Measurements from ENCODE around the gene NUBPL. TPM values are rescaled to one million over a fixed set of nuclear protein-coding genes. Genes with fewer than 3 reads are reported as not detected.

The NUBPL gene
- total RNA-seq, 1 experiment from 2014 or later = 11.6 TPM

GRCh38 chr14:31568161-31568560 is 7.0 kb downstream of the NUBPL start:
- TF ChIP-seq, protein P1, sequence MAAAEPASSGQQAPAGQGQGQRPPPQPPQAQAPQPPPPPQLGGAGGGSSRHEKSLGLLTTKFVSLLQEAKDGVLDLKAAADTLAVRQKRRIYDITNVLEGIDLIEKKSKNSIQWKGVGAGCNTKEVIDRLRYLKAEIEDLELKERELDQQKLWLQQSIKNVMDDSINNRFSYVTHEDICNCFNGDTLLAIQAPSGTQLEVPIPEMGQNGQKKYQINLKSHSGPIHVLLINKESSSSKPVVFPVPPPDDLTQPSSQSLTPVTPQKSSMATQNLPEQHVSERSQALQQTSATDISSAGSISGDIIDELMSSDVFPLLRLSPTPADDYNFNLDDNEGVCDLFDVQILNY (CRISPR knock-in tag; IDR thresholded peaks at IDR 0.05) = no peak
- TF ChIP-seq ZNF263 (CRISPR knock-in tag; IDR thresholded peaks at IDR 0.05; ENCODE audit: low read depth) (no peak), KAT7 (CRISPR knock-in tag; IDR thresholded peaks at IDR 0.05; ENCODE audit: borderline replicate concordance) (no peak), TEAD1 (CRISPR knock-in tag; IDR thresholded peaks at IDR 0.05) (no peak), ETV6 (CRISPR knock-in tag; IDR thresholded peaks at IDR 0.05) (no peak), ZSCAN18 (CRISPR knock-in tag; IDR thresholded peaks at IDR 0.05) (no peak), CBFB (CRISPR knock-in tag; IDR thresholded peaks at IDR 0.05; ENCODE audit: low read depth) (no peak), HMGA2 (CRISPR knock-in tag; IDR thresholded peaks at IDR 0.05) (no peak), EMX1 (CRISPR knock-in tag; IDR thresholded peaks at IDR 0.05) (no peak)
- no peaks in the 10 kb centered on the region for H3K27me3 Mint-ChIP-seq (ENCODE audit: low read depth)
- no peak for ATAC-seq
- no peak for DNase-seq (ENCODE audit: low spot score)
- POLR2A ChIA-PET = no interaction called here
- no peak overlapping the region for H3K27ac Mint-ChIP-seq
- no peaks in the 10 kb centered on the region for H3K36me3 Mint-ChIP-seq
- H3K4me1 Mint-ChIP-seq = no peaks in the 10 kb centered on the region
- no peaks in the 10 kb centered on the region for H3K9me3 Mint-ChIP-seq
- no peak overlapping the region for H3K4me3 Mint-ChIP-seq
- CTCF ChIA-PET = no interaction called here

GRCh38 chr14:31568671-31569070 is 7.5 kb downstream of the NUBPL start:
- ChIA-PET POLR2A (no interaction called here), CTCF (no interaction called here)
- Mint-ChIP-seq H3K36me3 (no peaks in the 10 kb centered on the region), H3K27ac (no peak overlapping the region), H3K27me3 (ENCODE audit: low read depth) (no peaks in the 10 kb centered on the region), H3K4me3 (no peak overlapping the region), H3K9me3 (no peaks in the 10 kb centered on the region), H3K4me1 (no peaks in the 10 kb centered on the region)
- no peak for TF ChIP-seq SOX15 (CRISPR knock-in tag; IDR thresholded peaks at IDR 0.05)
- 0 out of 2 replicates have a peak, but pooled peaks have one; percentile 12 for TF ChIP-seq GABPB1 (CRISPR knock-in tag; IDR thresholded peaks at IDR 0.05)
- DNase-seq (ENCODE audit: low spot score) (no peak), ATAC-seq (no peak)

GRCh38 chr14:31572955-31573354 is 11.8 kb downstream of the NUBPL start:
- no peaks in the 10 kb centered on the region for H3K9me3 Mint-ChIP-seq
- H3K4me1 Mint-ChIP-seq = no peaks in the 10 kb centered on the region
- ChIA-PET CTCF (no interaction called here), POLR2A (no interaction called here)
- DNase-seq (ENCODE audit: low spot score) = no peak
- no peaks in the 10 kb centered on the region for H3K27me3 Mint-ChIP-seq (ENCODE audit: low read depth)
- no peak overlapping the region for H3K27ac Mint-ChIP-seq
- no peak overlapping the region for H3K4me3 Mint-ChIP-seq
- TF ChIP-seq ZNF263 (CRISPR knock-in tag; IDR thresholded peaks at IDR 0.05; ENCODE audit: low read depth) (no peak), KAT7 (CRISPR knock-in tag; IDR thresholded peaks at IDR 0.05; ENCODE audit: borderline replicate concordance) (no peak), ZNF317 (CRISPR knock-in tag; IDR thresholded peaks at IDR 0.05; ENCODE audit: borderline replicate concordance, low read depth) (no peak), ATF6 (CRISPR knock-in tag; IDR thresholded peaks at IDR 0.05) (no peak), NFATC4 (CRISPR knock-in tag; IDR thresholded peaks at IDR 0.05) (no peak), ZNF416 (CRISPR knock-in tag; IDR thresholded peaks at IDR 0.05) (no peak), MYBL2 (CRISPR knock-in tag; IDR thresholded peaks at IDR 0.05) (no peak), TEAD1 (CRISPR knock-in tag; IDR thresholded peaks at IDR 0.05) (no peak), IRF1 (CRISPR knock-in tag; IDR thresholded peaks at IDR 0.05) (no peak), ZNF232 (CRISPR knock-in tag; IDR thresholded peaks at IDR 0.05) (no peak), MLX (CRISPR knock-in tag; IDR thresholded peaks at IDR 0.05) (no peak), HMGA2 (CRISPR knock-in tag; IDR thresholded peaks at IDR 0.05) (no peak), MAX (CRISPR knock-in tag; IDR thresholded peaks at IDR 0.05) (no peak), SOX15 (CRISPR knock-in tag; IDR thresholded peaks at IDR 0.05) (no peak), ZNF423 (CRISPR knock-in tag; IDR thresholded peaks at IDR 0.05) (no peak), JUN (CRISPR knock-in tag; IDR thresholded peaks at IDR 0.05) (no peak), ZNF219 (CRISPR knock-in tag; IDR thresholded peaks at IDR 0.05; ENCODE audit: borderline replicate concordance) (no peak)
- TF ChIP-seq, protein P2, sequence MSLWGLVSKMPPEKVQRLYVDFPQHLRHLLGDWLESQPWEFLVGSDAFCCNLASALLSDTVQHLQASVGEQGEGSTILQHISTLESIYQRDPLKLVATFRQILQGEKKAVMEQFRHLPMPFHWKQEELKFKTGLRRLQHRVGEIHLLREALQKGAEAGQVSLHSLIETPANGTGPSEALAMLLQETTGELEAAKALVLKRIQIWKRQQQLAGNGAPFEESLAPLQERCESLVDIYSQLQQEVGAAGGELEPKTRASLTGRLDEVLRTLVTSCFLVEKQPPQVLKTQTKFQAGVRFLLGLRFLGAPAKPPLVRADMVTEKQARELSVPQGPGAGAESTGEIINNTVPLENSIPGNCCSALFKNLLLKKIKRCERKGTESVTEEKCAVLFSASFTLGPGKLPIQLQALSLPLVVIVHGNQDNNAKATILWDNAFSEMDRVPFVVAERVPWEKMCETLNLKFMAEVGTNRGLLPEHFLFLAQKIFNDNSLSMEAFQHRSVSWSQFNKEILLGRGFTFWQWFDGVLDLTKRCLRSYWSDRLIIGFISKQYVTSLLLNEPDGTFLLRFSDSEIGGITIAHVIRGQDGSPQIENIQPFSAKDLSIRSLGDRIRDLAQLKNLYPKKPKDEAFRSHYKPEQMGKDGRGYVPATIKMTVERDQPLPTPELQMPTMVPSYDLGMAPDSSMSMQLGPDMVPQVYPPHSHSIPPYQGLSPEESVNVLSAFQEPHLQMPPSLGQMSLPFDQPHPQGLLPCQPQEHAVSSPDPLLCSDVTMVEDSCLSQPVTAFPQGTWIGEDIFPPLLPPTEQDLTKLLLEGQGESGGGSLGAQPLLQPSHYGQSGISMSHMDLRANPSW (CRISPR knock-in tag; conservative IDR thresholded peaks at IDR 0.05; ENCODE audit: low read depth) = no peak
- no peak for ATAC-seq
- H3K36me3 Mint-ChIP-seq = no peaks in the 10 kb centered on the region

All from WTC11 (cell line).